ENCODE measurements around the gene GPR176.

GPR176 gene

GRCh38 chr15:39931615-39932014 lies 11.5 kb upstream of the GPR176 start:
- H3K79me1 ChIP-seq (ENCODE audit: low read depth, low read length) = no peaks in the 10 kb centered on the region
- H3K9ac ChIP-seq (ENCODE audit: low read depth, low read length, poor library complexity) = no peak overlapping the region
- no peak overlapping the region for H3K14ac ChIP-seq (ENCODE audit: low read length)
- H3K4me1 ChIP-seq (ENCODE audit: control insufficient read depth in 2 of 2, insufficient read depth in 1 of 2, low read depth in 1 of 2, low read length in 2 of 2) = no peaks in the 10 kb centered on the region
- H3K4ac ChIP-seq (ENCODE audit: low read length) = no peak overlapping the region
- no peak overlapping the region for H2AFZ ChIP-seq (ENCODE audit: low read length)
- H4K91ac ChIP-seq (ENCODE audit: low read depth, low read length, poor library complexity) = no peak overlapping the region
- H3K4me2 ChIP-seq (ENCODE audit: insufficient read depth, low read length, poor library complexity, severe bottlenecking) = no peak overlapping the region
- no peak overlapping the region for H3K18ac ChIP-seq (ENCODE audit: low read length)
- no peak overlapping the region for H3K4me3 ChIP-seq (ENCODE audit: low read length in 2 of 2)
- H2BK12ac ChIP-seq (ENCODE audit: low read length) = no peak overlapping the region
- no peak overlapping the region for H3K27ac ChIP-seq (replicated peaks; ENCODE audit: low read length)
- H2AK5ac ChIP-seq (ENCODE audit: low read depth, low read length) = no peak overlapping the region
- no CpG with 5 or more reads among the region's 3 CpGs for WGBS, 2 donors (ENCODE audit: extremely low coverage in 2 of 2, insufficient read length in 2 of 2, insufficient replicate concordance in 1 of 2)
- no peak overlapping the region for H2BK15ac ChIP-seq (ENCODE audit: low read length)
- H2BK5ac ChIP-seq (ENCODE audit: low read length) = no peak overlapping the region
- H3K9me3 ChIP-seq (replicated peaks in 1 of 2; ENCODE audit: control insufficient read depth in 2 of 2, insufficient read depth in 1 of 2, low read depth in 1 of 2, low read length in 2 of 2) = peaks cover 0 to 9% of the 10 kb centered on the region in 2 donors
- H3K36me3 ChIP-seq (replicated peaks in 1 of 2; ENCODE audit: control insufficient read depth in 2 of 2, insufficient read depth in 2 of 2, low read length in 2 of 2) = peaks cover 0 to 12% of the 10 kb centered on the region in 2 donors
- H3K23ac ChIP-seq (ENCODE audit: low read depth, low read length, poor library complexity) = no peak overlapping the region
- no peak overlapping the region for H4K8ac ChIP-seq (ENCODE audit: low read depth, low read length)
- peaks cover 0 to 12% (median 0%) of the 10 kb centered on the region in 3 experiments for H3K27me3 ChIP-seq (ENCODE audit: control insufficient read depth in 3 of 3, insufficient read depth in 3 of 3, low read depth in 1 of 3, low read length in 3 of 3)
- no peak for DNase-seq (ENCODE audit: low spot score)
- H2BK120ac ChIP-seq (ENCODE audit: low read depth, low read length) = no peak overlapping the region

- no peak overlapping the region for H2AFZ ChIP-seq (ENCODE audit: low read length)
- H3K23ac ChIP-seq (ENCODE audit: low read depth, low read length, poor library complexity) = no peak overlapping the region
- H3K27me3 ChIP-seq (ENCODE audit: control insufficient read depth in 3 of 3, insufficient read depth in 3 of 3, low read depth in 1 of 3, low read length in 3 of 3) = peaks cover 0 to 44% (median 0%) of the 10 kb centered on the region in 3 experiments
- H2BK5ac ChIP-seq (ENCODE audit: low read length) = no peak overlapping the region
- H4K91ac ChIP-seq (ENCODE audit: low read depth, low read length, poor library complexity) = no peak overlapping the region
- no peak overlapping the region for H3K4ac ChIP-seq (ENCODE audit: low read length)
- H3K9ac ChIP-seq (ENCODE audit: low read depth, low read length, poor library complexity) = no peak overlapping the region
- H3K36me3 ChIP-seq (replicated peaks in 1 of 2; ENCODE audit: control insufficient read depth in 2 of 2, insufficient read depth in 2 of 2, low read length in 2 of 2) = no peaks in the 10 kb centered on the region
- H4K8ac ChIP-seq (ENCODE audit: low read depth, low read length) = no peak overlapping the region
- WGBS, 2 donors (ENCODE audit: extremely low coverage in 2 of 2, insufficient read length in 2 of 2, insufficient replicate concordance in 1 of 2) = no CpG with 5 or more reads among the region's 5 CpGs
- no peak overlapping the region for H3K18ac ChIP-seq (ENCODE audit: low read length)
- H3K4me3 ChIP-seq (ENCODE audit: low read length in 2 of 2) = no peak overlapping the region
- no peak overlapping the region for H3K4me2 ChIP-seq (ENCODE audit: insufficient read depth, low read length, poor library complexity, severe bottlenecking)
- no peak overlapping the region for H3K27ac ChIP-seq (replicated peaks; ENCODE audit: low read length)
- H2BK15ac ChIP-seq (ENCODE audit: low read length) = no peak overlapping the region
- H3K9me3 ChIP-seq (replicated peaks in 1 of 2; ENCODE audit: control insufficient read depth in 2 of 2, insufficient read depth in 1 of 2, low read depth in 1 of 2, low read length in 2 of 2) = peaks cover 0 to 4% of the 10 kb centered on the region in 2 donors
- H3K14ac ChIP-seq (ENCODE audit: low read length) = no peak overlapping the region
- DNase-seq (ENCODE audit: low spot score) = no peak
- no peak overlapping the region for H2AK5ac ChIP-seq (ENCODE audit: low read depth, low read length)
- H2BK120ac ChIP-seq (ENCODE audit: low read depth, low read length) = no peak overlapping the region
- H3K79me1 ChIP-seq (ENCODE audit: low read depth, low read length) = no peaks in the 10 kb centered on the region
- H3K4me1 ChIP-seq (ENCODE audit: control insufficient read depth in 2 of 2, insufficient read depth in 1 of 2, low read depth in 1 of 2, low read length in 2 of 2) = peaks cover 0 to 1% of the 10 kb centered on the region in 2 donors
- no peak overlapping the region for H2BK12ac ChIP-seq (ENCODE audit: low read length)
These were observed 6.5 kb upstream of the GPR176 start for GRCh38 chr15:39926526-39926925.

GRCh38 chr15:39925112-39925842 lies 5.2 kb upstream of the GPR176 start:
- no peak overlapping the region for H3K9ac ChIP-seq (ENCODE audit: low read depth, low read length, poor library complexity)
- no peaks in the 10 kb centered on the region for H3K36me3 ChIP-seq (replicated peaks in 1 of 2; ENCODE audit: control insufficient read depth in 2 of 2, insufficient read depth in 2 of 2, low read length in 2 of 2)
- WGBS, 2 donors (ENCODE audit: extremely low coverage in 2 of 2, insufficient read length in 2 of 2, insufficient replicate concordance in 1 of 2) = no CpG with 5 or more reads among the region's 5 CpGs
- no peak overlapping the region for H3K4me3 ChIP-seq (ENCODE audit: low read length in 2 of 2)
- no peaks in the 10 kb centered on the region for H3K79me1 ChIP-seq (ENCODE audit: low read depth, low read length)
- H2BK12ac ChIP-seq (ENCODE audit: low read length) = no peak overlapping the region
- no peak overlapping the region for H3K4ac ChIP-seq (ENCODE audit: low read length)
- H3K27me3 ChIP-seq (ENCODE audit: control insufficient read depth in 3 of 3, insufficient read depth in 3 of 3, low read depth in 1 of 3, low read length in 3 of 3) = peaks cover 0 to 56% (median 0%) of the 10 kb centered on the region in 3 experiments
- H3K14ac ChIP-seq (ENCODE audit: low read length) = no peak overlapping the region
- no peak overlapping the region for H2BK15ac ChIP-seq (ENCODE audit: low read length)
- peaks cover 0 to 3% of the 10 kb centered on the region in 2 donors for H3K4me1 ChIP-seq (ENCODE audit: control insufficient read depth in 2 of 2, insufficient read depth in 1 of 2, low read depth in 1 of 2, low read length in 2 of 2)
- no peak overlapping the region for H2AK5ac ChIP-seq (ENCODE audit: low read depth, low read length)
- H3K4me2 ChIP-seq (ENCODE audit: insufficient read depth, low read length, poor library complexity, severe bottlenecking) = no peak overlapping the region
- H3K23ac ChIP-seq (ENCODE audit: low read depth, low read length, poor library complexity) = no peak overlapping the region
- no peak overlapping the region for H3K27ac ChIP-seq (replicated peaks; ENCODE audit: low read length)
- H3K9me3 ChIP-seq (replicated peaks in 1 of 2; ENCODE audit: control insufficient read depth in 2 of 2, insufficient read depth in 1 of 2, low read depth in 1 of 2, low read length in 2 of 2) = peaks cover 0 to 8% of the 10 kb centered on the region in 2 donors
- H2BK5ac ChIP-seq (ENCODE audit: low read length) = no peak overlapping the region
- no peak overlapping the region for H4K91ac ChIP-seq (ENCODE audit: low read depth, low read length, poor library complexity)
- H2AFZ ChIP-seq (ENCODE audit: low read length) = no peak overlapping the region
- H2BK120ac ChIP-seq (ENCODE audit: low read depth, low read length) = no peak overlapping the region
- H4K8ac ChIP-seq (ENCODE audit: low read depth, low read length) = no peak overlapping the region
- DNase-seq (ENCODE audit: low spot score) = no peak
- H3K18ac ChIP-seq (ENCODE audit: low read length) = no peak overlapping the region

DNA sequence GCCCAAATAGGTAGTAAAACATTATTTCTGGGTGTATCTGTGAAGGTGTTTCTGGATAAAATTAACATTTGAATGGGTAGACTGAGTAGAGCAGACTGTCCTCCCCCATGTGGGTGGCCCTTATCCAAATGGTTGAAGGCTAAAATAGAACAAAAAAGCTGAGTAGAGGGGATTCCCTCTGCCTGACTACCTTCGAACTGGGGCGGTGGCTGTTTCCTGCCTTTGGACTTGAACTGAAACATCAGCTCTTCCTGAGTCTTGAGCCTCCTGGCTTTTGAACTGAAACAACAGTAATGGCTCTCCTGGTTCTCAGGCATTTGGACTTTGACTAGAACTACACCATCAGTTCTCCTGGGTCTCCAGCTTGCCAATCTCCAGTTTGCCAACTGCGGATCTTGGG lies 4.4 kb upstream of the GPR176 start:
- no CpG with 5 or more reads among the region's 3 CpGs for WGBS, 2 donors (ENCODE audit: extremely low coverage in 2 of 2, insufficient read length in 2 of 2, insufficient replicate concordance in 1 of 2)
- H3K36me3 ChIP-seq (replicated peaks in 1 of 2; ENCODE audit: control insufficient read depth in 2 of 2, insufficient read depth in 2 of 2, low read length in 2 of 2) = no peaks in the 10 kb centered on the region
- H2BK15ac ChIP-seq (ENCODE audit: low read length) = no peak overlapping the region
- H3K18ac ChIP-seq (ENCODE audit: low read length) = no peak overlapping the region
- H2BK5ac ChIP-seq (ENCODE audit: low read length) = no peak overlapping the region
- H2AFZ ChIP-seq (ENCODE audit: low read length) = no peak overlapping the region
- H2BK12ac ChIP-seq (ENCODE audit: low read length) = no peak overlapping the region
- no peak overlapping the region for H4K91ac ChIP-seq (ENCODE audit: low read depth, low read length, poor library complexity)
- no peak for DNase-seq (ENCODE audit: low spot score)
- peaks cover 0 to 11% of the 10 kb centered on the region in 2 donors for H3K9me3 ChIP-seq (replicated peaks in 1 of 2; ENCODE audit: control insufficient read depth in 2 of 2, insufficient read depth in 1 of 2, low read depth in 1 of 2, low read length in 2 of 2)
- H3K14ac ChIP-seq (ENCODE audit: low read length) = no peak overlapping the region
- H3K27me3 ChIP-seq (ENCODE audit: control insufficient read depth in 3 of 3, insufficient read depth in 3 of 3, low read depth in 1 of 3, low read length in 3 of 3) = peaks cover 0 to 56% (median 0%) of the 10 kb centered on the region in 3 experiments
- no peak overlapping the region for H2AK5ac ChIP-seq (ENCODE audit: low read depth, low read length)
- H2BK120ac ChIP-seq (ENCODE audit: low read depth, low read length) = no peak overlapping the region
- no peak overlapping the region for H3K23ac ChIP-seq (ENCODE audit: low read depth, low read length, poor library complexity)
- H3K4me1 ChIP-seq (ENCODE audit: control insufficient read depth in 2 of 2, insufficient read depth in 1 of 2, low read depth in 1 of 2, low read length in 2 of 2) = peaks cover 0 to 3% of the 10 kb centered on the region in 2 donors
- no peak overlapping the region for H3K27ac ChIP-seq (replicated peaks; ENCODE audit: low read length)
- H4K8ac ChIP-seq (ENCODE audit: low read depth, low read length) = peak overlapping the region; percentile 17
- H3K9ac ChIP-seq (ENCODE audit: low read depth, low read length, poor library complexity) = no peak overlapping the region
- H3K4ac ChIP-seq (ENCODE audit: low read length) = no peak overlapping the region
- no peak overlapping the region for H3K4me3 ChIP-seq (ENCODE audit: low read length in 2 of 2)
- H3K79me1 ChIP-seq (ENCODE audit: low read depth, low read length) = peaks cover 4% of the 10 kb centered on the region
- no peak overlapping the region for H3K4me2 ChIP-seq (ENCODE audit: insufficient read depth, low read length, poor library complexity, severe bottlenecking)

Measured in neuronal stem cell (in vitro differentiated cells).